ENCODE measurements around the gene NAPA.

GRCh38 chr19:47509170-47509847, 5.6 kb downstream of the NAPA start:
- TF ChIP-seq GATAD2B (conservative IDR thresholded peaks at IDR 0.05; ENCODE audit: low read depth), result no peak
- TF ChIP-seq EZH2 (IDR thresholded peaks at IDR 0.05; ENCODE audit: borderline replicate concordance, control insufficient read depth, low read depth, low read length), result no peak
- TF ChIP-seq, protein P1, sequence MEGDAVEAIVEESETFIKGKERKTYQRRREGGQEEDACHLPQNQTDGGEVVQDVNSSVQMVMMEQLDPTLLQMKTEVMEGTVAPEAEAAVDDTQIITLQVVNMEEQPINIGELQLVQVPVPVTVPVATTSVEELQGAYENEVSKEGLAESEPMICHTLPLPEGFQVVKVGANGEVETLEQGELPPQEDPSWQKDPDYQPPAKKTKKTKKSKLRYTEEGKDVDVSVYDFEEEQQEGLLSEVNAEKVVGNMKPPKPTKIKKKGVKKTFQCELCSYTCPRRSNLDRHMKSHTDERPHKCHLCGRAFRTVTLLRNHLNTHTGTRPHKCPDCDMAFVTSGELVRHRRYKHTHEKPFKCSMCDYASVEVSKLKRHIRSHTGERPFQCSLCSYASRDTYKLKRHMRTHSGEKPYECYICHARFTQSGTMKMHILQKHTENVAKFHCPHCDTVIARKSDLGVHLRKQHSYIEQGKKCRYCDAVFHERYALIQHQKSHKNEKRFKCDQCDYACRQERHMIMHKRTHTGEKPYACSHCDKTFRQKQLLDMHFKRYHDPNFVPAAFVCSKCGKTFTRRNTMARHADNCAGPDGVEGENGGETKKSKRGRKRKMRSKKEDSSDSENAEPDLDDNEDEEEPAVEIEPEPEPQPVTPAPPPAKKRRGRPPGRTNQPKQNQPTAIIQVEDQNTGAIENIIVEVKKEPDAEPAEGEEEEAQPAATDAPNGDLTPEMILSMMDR (IDR thresholded peaks at IDR 0.05 in 2 of 3, conservative IDR thresholded peaks at IDR 0.05 in 1 of 3; ENCODE audit: control insufficient read depth in 2 of 3, extremely low read depth in 1 of 3, insufficient read depth in 1 of 3, low read depth in 3 of 3, low read length in 3 of 3), result no peak
- no peak for TF ChIP-seq RFX5 (IDR thresholded peaks at IDR 0.05; ENCODE audit: low read depth, low read length)
- TF ChIP-seq FOXM1 (IDR thresholded peaks at IDR 0.05; ENCODE audit: low read depth, low read length), result no peak

Measured in GM12878 (cell line).